Breast epithelium (tissue), 3 donors: Measurements from ENCODE around the gene ZRANB1.

Experiments
- CTCF ChIP-seq, 3 donors: fragments of 450-650 bp; IDR thresholded peaks; one replicate each; pipeline ENCODE4 v1.5.1; 2016 to 2017; ENCODE audit warnings: antibody characterized with exemption in 3 of 3, mild to moderate bottlenecking in 3 of 3, moderate library complexity in 3 of 3
- POLR2AphosphoS5 ChIP-seq, 3 donors: sonication (generic); formaldehyde crosslinking; IDR thresholded peaks; one replicate each; pipeline ENCODE4 v1.6.1; 2017; ENCODE audit warnings: antibody characterized with exemption in 3 of 3

- TF ChIP-seq CTCF (IDR thresholded peaks at IDR 0.05) (no peak), POLR2AphosphoS5 (IDR thresholded peaks at IDR 0.05) (no peak)
Measured at GRCh38 chr10:124984376-124984775, 42.5 kb downstream of the ZRANB1 start.
